Trophoblast cell (in vitro differentiated cells and primary cell): Measurements from ENCODE around the gene BLOC1S6.
A peak's percentile ranks its signal among the peaks of the same experiment; 100 is the strongest.

Experiments used
- DNase-seq, 2 donors: peaks; one replicate each; pipeline ENCODE4 v3.0.0-alpha.2; 2016
- H2AFZ ChIP-seq: 2 replicates; pipeline ENCODE4 v1.6.1; 2013; ENCODE audit warnings: low read length, moderate library complexity, mild to moderate bottlenecking; ENCODE audit not compliant: insufficient read depth, poor library complexity
- H2AK5ac ChIP-seq: 2 replicates; pipeline ENCODE4 v1.6.1; 2013; ENCODE audit warnings: mild to moderate bottlenecking, low read length
- H2BK120ac ChIP-seq: 2 replicates; pipeline ENCODE4 v1.6.1; 2013; ENCODE audit warnings: low read length, mild to moderate bottlenecking, moderate library complexity; ENCODE audit not compliant: insufficient read depth, poor library complexity
- H2BK12ac ChIP-seq: 2 replicates; pipeline ENCODE4 v1.6.1; 2013; ENCODE audit warnings: mild to moderate bottlenecking, low read length, moderate library complexity
- H2BK5ac ChIP-seq: 2 replicates; pipeline ENCODE4 v1.6.1; 2013; ENCODE audit warnings: low read length, low read depth, moderate library complexity, mild to moderate bottlenecking; ENCODE audit not compliant: poor library complexity
- H3K14ac ChIP-seq: 2 replicates; pipeline ENCODE4 v1.6.1; 2013; ENCODE audit warnings: mild to moderate bottlenecking, low read length
- H3K18ac ChIP-seq: 2 replicates; pipeline ENCODE4 v1.6.1; 2013; ENCODE audit warnings: mild to moderate bottlenecking, low read length
- H3K23ac ChIP-seq: 2 replicates; pipeline ENCODE4 v1.6.1; 2013; ENCODE audit warnings: low read length
- H3K27ac ChIP-seq: 2 replicates; pipeline ENCODE4 v1.5.1; 2013; ENCODE audit warnings: low read depth, mild to moderate bottlenecking, inconsistent platforms, low read length, moderate library complexity
- H3K27me3 ChIP-seq: 2 replicates; pipeline ENCODE4 v1.6.1; 2013; ENCODE audit warnings: inconsistent platforms, mild to moderate bottlenecking, low read length, moderate library complexity; ENCODE audit not compliant: insufficient read depth
- H3K36me3 ChIP-seq, 2 experiments: 1 replicate in 1 of 2; 2 replicates in 1 of 2; pipeline ENCODE4 v1.6.1; 2013; ENCODE audit warnings: low read length in 2 of 2, mild to moderate bottlenecking in 2 of 2, moderate library complexity in 1 of 2; ENCODE audit not compliant: insufficient read depth in 2 of 2, control insufficient read depth in 1 of 2
- H3K4ac ChIP-seq: 2 replicates; pipeline ENCODE4 v1.6.1; 2013; ENCODE audit warnings: low read depth, mild to moderate bottlenecking, low read length, moderate library complexity
- H3K4me1 ChIP-seq, 2 experiments: 1 replicate in 1 of 2; 2 replicates in 1 of 2; pipeline ENCODE4 v1.6.1; 2013; ENCODE audit warnings: low read length in 2 of 2, mild to moderate bottlenecking in 2 of 2, moderate library complexity in 1 of 2; ENCODE audit not compliant: insufficient read depth in 2 of 2, control insufficient read depth in 1 of 2
- H3K4me2 ChIP-seq: 2 replicates; pipeline ENCODE4 v1.6.1; 2013; ENCODE audit warnings: inconsistent platforms, mild to moderate bottlenecking, low read length, moderate library complexity
- H3K4me3 ChIP-seq: 2 replicates; pipeline ENCODE4 v1.5.1; 2013; ENCODE audit warnings: mild to moderate bottlenecking, low read depth, low read length, inconsistent platforms
- H3K79me1 ChIP-seq: one replicate; pipeline ENCODE4 v1.6.1; 2013; ENCODE audit warnings: low read length
- H3K79me2 ChIP-seq: 2 replicates; pipeline ENCODE4 v1.6.1; 2013; ENCODE audit warnings: low read length, mild to moderate bottlenecking; ENCODE audit not compliant: control insufficient read depth, insufficient read depth, poor library complexity
- H3K9ac ChIP-seq: 2 replicates; pipeline ENCODE4 v1.6.1; 2013; ENCODE audit warnings: mild to moderate bottlenecking, low read length
- H3K9me3 ChIP-seq: 2 replicates; pipeline ENCODE4 v1.6.1; 2013; ENCODE audit warnings: low read depth, mild to moderate bottlenecking, control low read depth, inconsistent platforms, low read length; ENCODE audit not compliant: insufficient read depth
- H4K12ac ChIP-seq: 2 replicates; pipeline ENCODE4 v1.6.1; 2013; ENCODE audit warnings: low read depth, mild to moderate bottlenecking, low read length, moderate library complexity
- H4K8ac ChIP-seq: 2 replicates; pipeline ENCODE4 v1.6.1; 2013; ENCODE audit warnings: low read depth, mild to moderate bottlenecking, low read length, moderate library complexity
- H4K91ac ChIP-seq: one replicate; pipeline ENCODE4 v1.6.1; 2013; ENCODE audit warnings: low read depth, mild to moderate bottlenecking, low read length, moderate library complexity
- WGBS: extraction: QIAGEN DNeasy Blood & Tissue Kit; methylation state at CpG from one replicate; pipeline ENCODE4 v1.1.7; 2013; ENCODE audit warnings: missing lambda C conversion rate; ENCODE audit not compliant: insufficient read length, insufficient coverage; ENCODE audit errors: extremely low coverage; 5-methylcytosine and 5-hydroxymethylcytosine counted together

The BLOC1S6 gene

DNA sequence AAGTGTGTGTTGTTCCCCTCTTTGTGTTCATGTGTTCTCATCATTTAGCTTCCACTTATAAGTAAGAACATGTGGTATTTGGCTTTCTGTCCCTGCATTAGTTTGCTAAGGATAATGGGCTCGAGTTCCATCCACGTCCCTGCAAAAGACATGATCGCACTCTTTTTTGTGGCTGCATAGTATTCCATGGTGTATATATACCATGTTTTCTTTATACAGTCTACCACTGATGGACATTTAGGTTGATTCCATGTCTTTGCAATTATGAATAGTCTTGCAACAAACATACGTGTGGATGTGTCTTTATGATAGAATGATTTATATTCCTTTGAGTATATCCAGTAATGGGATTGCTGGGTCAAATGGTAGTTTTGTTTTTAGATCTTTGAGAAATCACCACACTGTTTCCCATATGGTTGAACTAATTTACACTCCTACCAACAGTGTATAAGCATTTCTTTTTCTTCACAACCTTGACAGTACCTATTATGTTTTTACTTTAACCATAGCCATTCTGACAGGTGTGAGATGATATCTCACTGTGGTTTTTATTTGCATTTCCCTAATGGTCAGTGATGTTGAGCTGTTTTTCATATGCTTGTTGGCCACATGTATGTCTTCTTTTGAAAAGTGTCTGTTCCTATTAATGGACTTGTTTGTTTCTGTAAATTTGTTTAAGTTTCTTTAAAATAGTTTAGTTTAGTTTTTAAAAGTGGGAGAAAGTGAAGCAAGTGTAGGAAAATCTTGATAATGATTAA, 42.7 kb upstream of the BLOC1S6 start:
- Histone ChIP-seq H3K23ac (no peak overlapping the region), H3K9me3 (no peaks in the 10 kb centered on the region), H3K36me3 (no peaks in the 10 kb centered on the region), H3K4me2 (no peak overlapping the region), H4K91ac (no peak overlapping the region), H3K14ac (no peak overlapping the region), H3K27me3 (no peaks in the 10 kb centered on the region), H4K8ac (no peak overlapping the region), H3K18ac (no peak overlapping the region), H2BK120ac (no peak overlapping the region), H3K9ac (no peak overlapping the region), H3K27ac (no peak overlapping the region), H4K12ac (no peak overlapping the region), H2AK5ac (no peak overlapping the region), H3K4me1 (no peaks in the 10 kb centered on the region), H2BK12ac (no peak overlapping the region), H3K79me1 (no peaks in the 10 kb centered on the region), H3K4me3 (no peak overlapping the region), H3K4ac (no peak overlapping the region), H3K79me2 (no peaks in the 10 kb centered on the region), H2AFZ (no peak overlapping the region), H2BK5ac (no peak overlapping the region)
- WGBS: no CpG with 5 or more reads among the region's 4 CpGs
- no peak for DNase-seq

DNA sequence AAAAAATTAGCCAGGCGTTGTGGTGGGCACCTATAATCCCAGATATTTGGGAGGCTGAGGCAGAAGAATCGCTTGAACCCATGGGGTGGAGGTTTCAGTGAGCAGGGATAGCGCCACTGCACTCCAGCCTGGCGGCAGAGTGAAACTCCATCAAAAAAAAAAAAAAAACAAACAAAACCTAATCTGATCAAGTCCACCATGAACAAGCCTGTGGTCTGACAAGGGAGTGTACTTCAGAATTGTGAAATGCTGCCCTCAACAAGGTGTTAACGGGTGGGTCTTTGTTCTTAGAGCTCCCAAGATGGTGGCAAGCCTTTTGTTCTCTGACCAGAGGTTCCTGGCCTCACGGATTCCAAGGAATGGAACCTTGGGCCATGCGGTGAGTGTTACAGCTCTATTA, 40.4 kb upstream of the BLOC1S6 start:
- H3K4me1 ChIP-seq: no peaks in the 10 kb centered on the region
- H3K36me3 ChIP-seq: no peaks in the 10 kb centered on the region
- H3K4me3 ChIP-seq: no peak overlapping the region
- H3K18ac ChIP-seq: no peak overlapping the region
- H3K14ac ChIP-seq: no peak overlapping the region
- no peak overlapping the region for H3K23ac ChIP-seq
- H3K4me2 ChIP-seq: no peak overlapping the region
- no peaks in the 10 kb centered on the region for H3K79me2 ChIP-seq
- no peak overlapping the region for H2AFZ ChIP-seq
- H3K9ac ChIP-seq: no peak overlapping the region
- H3K27me3 ChIP-seq: no peaks in the 10 kb centered on the region
- no peak overlapping the region for H2BK120ac ChIP-seq
- H4K91ac ChIP-seq: no peak overlapping the region
- H3K27ac ChIP-seq: no peak overlapping the region
- H3K4ac ChIP-seq: no peak overlapping the region
- H2BK5ac ChIP-seq: no peak overlapping the region
- H2AK5ac ChIP-seq: no peak overlapping the region
- no peak overlapping the region for H4K8ac ChIP-seq
- H3K79me1 ChIP-seq: no peaks in the 10 kb centered on the region
- H4K12ac ChIP-seq: no peak overlapping the region
- no peak overlapping the region for H2BK12ac ChIP-seq
- WGBS: no CpG with 5 or more reads among the region's 7 CpGs
- DNase-seq: no peak
- H3K9me3 ChIP-seq: no peaks in the 10 kb centered on the region

DNA sequence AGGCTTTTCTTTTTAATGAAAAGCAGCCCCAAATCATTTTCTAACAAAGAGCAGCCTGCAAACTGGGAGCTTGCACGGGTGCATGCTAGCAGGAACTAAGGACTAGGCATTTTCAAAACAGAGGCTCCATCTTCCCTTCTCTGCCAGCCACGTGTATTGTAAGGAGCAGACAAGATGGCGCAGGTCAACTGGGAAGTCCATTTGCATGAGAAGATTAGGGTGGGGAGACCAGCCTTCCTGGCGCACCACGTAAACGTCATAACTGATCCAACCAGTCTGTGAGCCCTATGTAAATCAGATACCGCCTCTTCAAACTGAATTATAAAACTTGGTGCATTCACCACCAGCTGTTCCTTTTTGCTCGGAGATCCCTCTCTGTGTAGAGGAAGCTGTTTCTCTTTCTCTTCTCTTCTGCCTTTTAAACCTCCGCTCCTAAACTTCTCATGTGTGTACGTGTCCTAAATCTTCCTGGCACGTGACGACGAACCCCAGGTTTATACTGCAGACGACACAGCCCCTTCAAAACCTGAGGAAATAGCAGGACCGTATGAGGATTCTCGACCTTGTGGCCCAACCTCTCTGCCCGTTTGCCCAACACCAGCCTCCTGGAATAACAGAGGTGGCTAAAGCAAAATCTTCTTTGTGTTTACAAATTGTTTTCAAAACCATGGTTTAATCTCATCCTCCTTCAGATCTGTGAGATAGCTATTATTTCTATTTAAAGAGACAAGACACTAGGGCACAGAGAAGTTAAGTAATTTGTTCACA, 38.2 kb upstream of the BLOC1S6 start:
- no peak overlapping the region for H2AK5ac ChIP-seq
- no peak overlapping the region for H4K8ac ChIP-seq
- H3K4me1 ChIP-seq: no peaks in the 10 kb centered on the region
- no peak overlapping the region for H3K4ac ChIP-seq
- H3K4me3 ChIP-seq: no peak overlapping the region
- H2AFZ ChIP-seq: no peak overlapping the region
- no peak overlapping the region for H3K18ac ChIP-seq
- H3K79me1 ChIP-seq: no peaks in the 10 kb centered on the region
- no peak overlapping the region for H3K9ac ChIP-seq
- H3K79me2 ChIP-seq: no peaks in the 10 kb centered on the region
- no peak overlapping the region for H2BK120ac ChIP-seq
- H3K14ac ChIP-seq: no peak overlapping the region
- H3K27me3 ChIP-seq: no peaks in the 10 kb centered on the region
- H2BK12ac ChIP-seq: no peak overlapping the region
- H3K36me3 ChIP-seq: no peaks in the 10 kb centered on the region
- H3K23ac ChIP-seq: no peak overlapping the region
- no peak overlapping the region for H3K4me2 ChIP-seq
- no CpG with 5 or more reads among the region's 17 CpGs for WGBS
- H4K91ac ChIP-seq: no peak overlapping the region
- H2BK5ac ChIP-seq: no peak overlapping the region
- H4K12ac ChIP-seq: no peak overlapping the region
- peak in 1 of 2 donors; percentile 46 for DNase-seq
- H3K27ac ChIP-seq: no peak overlapping the region
- no peaks in the 10 kb centered on the region for H3K9me3 ChIP-seq

DNA sequence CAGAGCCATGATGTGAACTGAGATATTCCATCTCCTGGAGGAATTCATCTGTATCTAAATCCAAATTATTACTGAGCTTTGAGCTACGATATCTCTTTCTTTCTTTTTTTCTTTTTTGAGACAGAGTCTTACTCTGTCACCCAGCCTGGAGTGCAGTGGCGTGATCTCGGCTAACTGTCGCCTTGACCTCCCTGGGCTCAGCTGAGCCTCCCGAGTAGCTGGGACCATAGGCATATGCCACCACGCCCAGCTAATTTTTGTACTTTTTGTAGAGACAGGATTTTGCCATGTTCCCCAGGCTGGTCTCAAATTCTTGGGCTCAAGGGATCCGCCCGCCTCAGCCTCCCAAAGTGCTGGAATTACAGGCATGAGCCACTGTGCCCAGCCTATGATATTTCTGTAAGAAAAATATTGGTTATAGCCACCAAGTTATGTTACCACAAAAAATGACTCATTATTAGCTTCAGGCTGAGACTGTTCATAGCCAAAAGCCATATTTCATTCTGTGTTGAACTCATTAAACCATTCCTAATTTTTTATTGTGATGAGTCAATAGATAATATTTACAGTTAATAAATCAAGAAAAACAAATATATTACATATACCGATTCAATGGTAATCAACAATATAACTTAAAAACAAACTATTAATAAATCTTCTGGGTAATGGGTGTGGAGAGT, 37.5 kb upstream of the BLOC1S6 start:
- no peak overlapping the region for H3K4me3 ChIP-seq
- H4K8ac ChIP-seq: no peak overlapping the region
- H4K12ac ChIP-seq: no peak overlapping the region
- no CpG with 5 or more reads among the region's 9 CpGs for WGBS
- no peaks in the 10 kb centered on the region for H3K4me1 ChIP-seq
- no peaks in the 10 kb centered on the region for H3K79me1 ChIP-seq
- no peak overlapping the region for H3K14ac ChIP-seq
- H2BK12ac ChIP-seq: no peak overlapping the region
- H2BK5ac ChIP-seq: no peak overlapping the region
- no peak overlapping the region for H3K23ac ChIP-seq
- no peak overlapping the region for H3K18ac ChIP-seq
- no peaks in the 10 kb centered on the region for H3K27me3 ChIP-seq
- H3K4me2 ChIP-seq: no peak overlapping the region
- H3K4ac ChIP-seq: no peak overlapping the region
- no peaks in the 10 kb centered on the region for H3K79me2 ChIP-seq
- H2BK120ac ChIP-seq: no peak overlapping the region
- no peak overlapping the region for H4K91ac ChIP-seq
- DNase-seq: peak in 1 of 2 donors; percentile 44
- no peaks in the 10 kb centered on the region for H3K36me3 ChIP-seq
- H3K27ac ChIP-seq: no peak overlapping the region
- no peaks in the 10 kb centered on the region for H3K9me3 ChIP-seq
- no peak overlapping the region for H2AK5ac ChIP-seq
- no peak overlapping the region for H3K9ac ChIP-seq
- H2AFZ ChIP-seq: no peak overlapping the region
